Naive thymus-derived CD8-positive, alpha-beta T cell (primary cell): Measurements from ENCODE around the gene IPO9. TPM values are rescaled to one million over a fixed set of nuclear protein-coding genes. Genes with fewer than 3 reads are reported as not detected.

Experiments used
- ATAC-seq, 2 donors: fragments of 150-1000 bp; cut with Tn5 transposase in 1 of 2; sonication (Bioruptor Pico), chemical (Tn5 transposase) in 1 of 2; 1 replicate in 1 of 2; 2 replicates in 1 of 2; pipeline ENCODE4 v1.10.0; 2021; ENCODE audit warnings: mild to moderate bottlenecking in 2 of 2, moderate library complexity in 2 of 2
- POLR2A ChIA-PET: fragments of 350-600 bp; sonication (Branson Sonifier 250); formaldehyde crosslinking; loops from one replicate; lab custom pipeline; 2021; ENCODE audit warnings: antibody characterized with exemption; lab: Charles Lee
- DNase-seq, 10 donors: peaks; one replicate each; pipeline versions ENCODE4 v3.0.0 to v3.0.0-alpha.2; 2020 to 2022
- H3K27ac Mint-ChIP-seq, 10 donors: one replicate each; pipeline ENCODE4 v1.8.0; 2020 to 2022; ENCODE audit warnings: mild to moderate bottlenecking in 10 of 10, mixed read lengths in 10 of 10, moderate library complexity in 4 of 10, inconsistent platforms in 1 of 10
- H3K27me3 Mint-ChIP-seq, 5 donors: one replicate each; pipeline ENCODE4 v1.8.0; 2021 to 2022; ENCODE audit warnings: mixed read lengths in 5 of 5
- H3K36me3 Mint-ChIP-seq, 3 donors: one replicate each; pipeline ENCODE4 v1.8.0; 2020 to 2022; ENCODE audit warnings: mixed read lengths in 3 of 3, mild to moderate bottlenecking in 2 of 3, inconsistent platforms in 1 of 3
- H3K4me1 Mint-ChIP-seq, 4 donors: one replicate each; pipeline ENCODE4 v1.8.0; 2021 to 2022; ENCODE audit warnings: mixed read lengths in 4 of 4
- H3K4me3 Mint-ChIP-seq, 10 donors: one replicate each; pipeline ENCODE4 v1.8.0; 2020 to 2022; ENCODE audit warnings: mild to moderate bottlenecking in 10 of 10, mixed read lengths in 10 of 10, moderate library complexity in 6 of 10, inconsistent platforms in 1 of 10
- H3K9me3 Mint-ChIP-seq, 9 donors: one replicate each; pipeline ENCODE4 v1.8.0; 2020 to 2022; ENCODE audit warnings: mixed read lengths in 9 of 9, mild to moderate bottlenecking in 3 of 9, inconsistent platforms in 1 of 9, moderate library complexity in 1 of 9
- polyA plus RNA-seq, 3 donors: library from polyadenylated mRNA; unstranded; fragments of 300-500 nt; fragmentation: Illumina TruSeq; gene quantifications; one replicate each; pipeline ENCODE4 v1.2.3, GENCODE V29; 2021
- total RNA-seq, 8 experiments: library from RNA in 2 of 8; stranded (reverse) in 2 of 8; gene quantifications; one replicate each; pipeline ENCODE4 v1.2.3 and lab custom pipeline; 2021 to 2026

The IPO9 gene
- total and polyA plus RNA-seq, 5 experiments from 2014 or later, result 14.4 to 40.8 (median 22.5) TPM

DNA sequence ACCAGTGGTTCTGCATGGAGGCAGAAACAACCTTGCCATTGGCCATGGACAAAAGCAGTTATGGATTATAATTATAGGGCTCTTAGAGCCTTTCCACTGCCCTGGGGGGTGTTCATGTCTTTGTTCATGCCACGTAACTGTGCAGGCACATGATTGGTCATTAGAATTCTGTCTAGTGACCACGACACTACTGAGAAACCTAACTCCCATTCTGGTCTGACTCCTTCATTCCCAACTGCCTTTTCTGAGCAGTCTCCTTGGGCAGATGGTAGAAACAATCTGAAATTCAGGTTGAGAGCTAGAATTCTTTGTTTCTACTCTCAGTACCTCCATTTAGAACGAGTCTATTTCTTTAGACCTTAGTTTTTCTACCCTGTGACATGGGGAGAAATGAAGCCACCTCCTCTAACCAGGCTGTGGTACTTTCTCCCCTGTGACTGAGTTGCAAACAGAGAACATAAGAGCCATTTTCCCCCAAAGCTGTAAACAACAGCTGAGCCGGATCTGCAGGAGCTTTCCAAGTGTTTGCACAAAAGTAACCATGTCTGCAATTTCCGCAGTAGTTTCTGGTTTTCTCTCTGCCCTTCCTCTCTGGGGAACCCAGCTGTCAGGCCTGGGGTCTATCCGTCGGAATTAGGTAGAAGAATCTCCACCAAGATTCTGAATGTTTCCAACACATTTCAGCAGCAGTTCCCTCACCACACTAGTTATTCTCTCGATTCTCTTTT is 37.7 kb upstream of the IPO9 start:
- peaks cover 0 to 1% (median 0%) of the 10 kb centered on the region in 5 donors for H3K27me3 Mint-ChIP-seq
- POLR2A ChIA-PET, result no interaction called here
- peak overlapping the region in 1 of 10 donors; percentile 49 for H3K27ac Mint-ChIP-seq
- peaks cover 0 to 46% (median 5%) of the 10 kb centered on the region in 3 donors for H3K36me3 Mint-ChIP-seq
- DNase-seq, result no peak
- no peak for ATAC-seq
- no peak overlapping the region for H3K4me3 Mint-ChIP-seq
- peaks cover 0 to 16% (median 4%) of the 10 kb centered on the region in 4 donors for H3K4me1 Mint-ChIP-seq
- H3K9me3 Mint-ChIP-seq, result no peaks in the 10 kb centered on the region

DNA sequence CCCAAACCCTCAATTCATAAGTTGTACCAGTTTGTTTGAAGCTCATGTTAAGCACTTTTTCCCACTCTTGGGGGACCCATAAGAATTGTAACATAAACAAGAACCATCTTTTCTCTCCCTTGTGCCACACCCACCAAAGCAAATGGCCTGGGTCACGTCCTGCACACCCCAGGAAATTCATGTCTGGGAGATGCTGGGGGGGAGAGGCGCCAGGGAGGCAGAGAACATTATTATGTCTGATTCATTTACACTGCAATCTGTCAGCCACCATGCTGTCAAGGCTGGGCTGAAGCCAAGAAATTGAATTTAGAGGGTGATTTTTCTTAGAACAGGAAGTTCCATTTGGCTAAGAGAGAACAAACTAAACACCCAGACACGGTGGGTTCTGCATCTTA is 37.2 kb upstream of the IPO9 start:
- H3K27ac Mint-ChIP-seq, result peak overlapping the region in 1 of 10 donors; percentile 49
- DNase-seq, result no peak
- H3K4me1 Mint-ChIP-seq, result peaks cover 0 to 16% (median 4%) of the 10 kb centered on the region in 4 donors
- no peaks in the 10 kb centered on the region for H3K9me3 Mint-ChIP-seq
- peaks cover 0 to 1% (median 0%) of the 10 kb centered on the region in 5 donors for H3K27me3 Mint-ChIP-seq
- ATAC-seq, result no peak
- no peak overlapping the region for H3K4me3 Mint-ChIP-seq
- peaks cover 0 to 51% (median 7%) of the 10 kb centered on the region in 3 donors for H3K36me3 Mint-ChIP-seq
- POLR2A ChIA-PET, result no interaction called here

DNA sequence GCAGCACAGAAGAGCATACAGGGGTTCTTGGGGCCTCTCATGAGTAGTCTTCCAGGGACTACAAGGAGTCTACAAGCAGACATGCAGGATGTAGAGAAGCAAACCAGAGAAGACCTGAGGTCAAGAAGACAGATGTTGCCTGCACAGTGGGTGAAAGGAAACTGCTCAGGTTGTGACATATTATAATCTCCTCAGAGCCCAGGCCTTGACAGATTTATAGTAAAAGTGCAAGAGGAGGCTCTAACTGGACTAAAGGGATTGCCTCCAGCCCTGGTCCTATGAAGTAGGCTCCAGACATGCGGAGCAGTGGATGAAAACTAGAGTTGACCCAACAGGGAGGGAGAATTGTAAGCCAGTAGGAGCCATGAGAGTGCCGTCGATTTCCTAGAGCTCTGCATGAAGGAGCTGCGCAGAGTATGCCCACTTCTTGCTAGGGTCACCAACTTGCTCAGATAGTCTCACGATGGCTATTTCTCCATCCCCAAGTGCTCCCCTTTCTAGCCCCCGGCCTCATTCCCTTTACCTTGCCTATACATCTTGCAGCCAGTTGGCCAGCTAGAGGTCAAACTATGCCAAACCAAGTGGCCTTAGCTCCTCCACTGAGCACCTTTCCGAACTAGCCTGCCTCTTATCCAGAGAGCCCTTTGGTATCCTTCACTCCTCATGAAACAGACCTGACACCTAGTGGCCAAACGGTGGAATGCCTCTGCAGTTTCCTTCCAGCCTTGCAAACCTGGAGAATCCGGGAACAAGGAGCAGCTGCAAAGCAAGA is 36.2 kb upstream of the IPO9 start:
- peak overlapping the region in 1 of 10 donors; percentile 34 for H3K27ac Mint-ChIP-seq

DNA sequence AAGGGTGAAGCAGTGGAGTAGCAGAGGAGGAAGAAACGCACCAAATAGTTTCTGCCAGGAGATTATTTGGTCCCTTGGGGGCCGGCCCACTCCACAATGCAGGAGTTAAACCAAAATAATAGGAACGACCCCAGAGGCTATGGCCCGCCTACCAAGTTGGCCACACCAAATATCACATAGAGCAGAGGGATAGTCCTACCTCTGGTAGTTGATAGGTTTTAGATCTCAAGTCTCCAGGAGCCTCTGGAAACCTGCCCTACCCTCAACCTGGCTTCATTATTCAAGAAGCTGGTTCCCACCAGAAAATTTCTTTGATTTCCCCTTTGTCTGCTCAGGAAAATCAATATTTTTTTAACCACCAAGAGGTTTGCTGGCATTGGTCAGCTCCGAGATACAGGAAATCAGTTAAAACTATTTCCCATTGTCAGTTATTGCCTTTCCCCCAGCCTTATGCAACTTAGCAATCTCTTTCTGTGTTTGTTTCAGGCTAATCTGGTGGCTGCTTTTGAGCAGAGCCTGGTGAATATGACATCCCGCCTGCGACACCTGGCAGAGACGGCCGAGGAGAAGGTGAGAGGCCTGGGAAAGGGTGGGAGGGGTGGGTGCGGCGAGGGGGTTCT is 35.5 kb upstream of the IPO9 start:
- Mint-ChIP-seq H3K36me3 (peaks cover 0 to 53% (median 11%) of the 10 kb centered on the region in 3 donors), H3K4me1 (peaks cover 0 to 16% (median 4%) of the 10 kb centered on the region in 4 donors), H3K9me3 (no peaks in the 10 kb centered on the region), H3K4me3 (no peak overlapping the region), H3K27ac (no peak overlapping the region), H3K27me3 (peaks cover 0 to 1% (median 0%) of the 10 kb centered on the region in 5 donors)
- ATAC-seq, result no peak
- POLR2A ChIA-PET, result no interaction called here
- no peak for DNase-seq

More for the DNA sequence above, 36.2 kb upstream of the IPO9 start:
- Mint-ChIP-seq H3K4me1 (peaks cover 0 to 16% (median 4%) of the 10 kb centered on the region in 4 donors), H3K27me3 (peaks cover 0 to 1% (median 0%) of the 10 kb centered on the region in 5 donors), H3K4me3 (no peak overlapping the region), H3K9me3 (no peaks in the 10 kb centered on the region), H3K36me3 (peaks cover 0 to 55% (median 7%) of the 10 kb centered on the region in 3 donors)
- ATAC-seq (peak in 1 of 2 donors; percentile 63), DNase-seq (peak in 9 of 10 donors; percentile 15 to 71 (median 39))
- POLR2A ChIA-PET, result no interaction called here

GRCh38 chr1:201795066-201795465 is 33.9 kb upstream of the IPO9 start:
- H3K27ac Mint-ChIP-seq, result no peak overlapping the region
- peaks cover 0 to 1% (median 0%) of the 10 kb centered on the region in 5 donors for H3K27me3 Mint-ChIP-seq
- DNase-seq (no peak), ATAC-seq (no peak)
- POLR2A ChIA-PET, result no interaction called here
- H3K4me1 Mint-ChIP-seq, result peaks cover 0 to 16% (median 4%) of the 10 kb centered on the region in 4 donors
- no peak overlapping the region for H3K4me3 Mint-ChIP-seq
- peaks cover 0 to 48% (median 12%) of the 10 kb centered on the region in 3 donors for H3K36me3 Mint-ChIP-seq
- H3K9me3 Mint-ChIP-seq, result no peaks in the 10 kb centered on the region

DNA sequence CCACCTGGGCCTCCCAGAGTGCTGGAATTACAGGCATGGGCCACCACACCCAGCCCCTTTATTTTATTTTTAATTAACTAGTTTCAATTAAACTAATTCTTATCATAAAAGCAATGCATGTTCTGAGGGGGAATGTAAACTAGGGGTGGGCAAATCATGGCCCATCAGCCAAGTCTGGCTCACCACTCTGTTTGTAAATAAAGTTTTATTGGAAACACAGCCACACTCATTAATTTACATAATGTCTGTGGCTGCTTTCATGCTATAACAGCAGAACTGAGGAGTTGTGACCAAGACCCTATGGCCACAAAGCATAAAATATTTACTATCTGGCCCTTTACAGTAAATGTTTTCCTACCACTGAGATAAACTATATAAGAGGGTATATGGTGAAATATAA is 28.7 kb upstream of the IPO9 start:
- peaks cover 0 to 51% (median 20%) of the 10 kb centered on the region in 3 donors for H3K36me3 Mint-ChIP-seq
- no peak for DNase-seq
- ATAC-seq, result no peak
- peak overlapping the region in 1 of 10 donors; percentile 38 for H3K27ac Mint-ChIP-seq
- no peaks in the 10 kb centered on the region for H3K9me3 Mint-ChIP-seq
- H3K4me3 Mint-ChIP-seq, result no peak overlapping the region
- POLR2A ChIA-PET, result no interaction called here
- peaks cover 0 to 2% (median 0%) of the 10 kb centered on the region in 5 donors for H3K27me3 Mint-ChIP-seq
- H3K4me1 Mint-ChIP-seq, result no peaks in the 10 kb centered on the region

- no peak for DNase-seq
- no peak overlapping the region for H3K4me3 Mint-ChIP-seq
- H3K9me3 Mint-ChIP-seq, result no peaks in the 10 kb centered on the region
- ATAC-seq, result no peak
- POLR2A ChIA-PET, result no interaction called here
- H3K4me1 Mint-ChIP-seq, result no peaks in the 10 kb centered on the region
- peaks cover 0 to 2% (median 0%) of the 10 kb centered on the region in 5 donors for H3K27me3 Mint-ChIP-seq
- H3K27ac Mint-ChIP-seq, result no peak overlapping the region
- H3K36me3 Mint-ChIP-seq, result peaks cover 6 to 53% (median 22%) of the 10 kb centered on the region in 3 donors
Observed at GRCh38 chr1:201806801-201807200, 22.2 kb upstream of the IPO9 start.

GRCh38 chr1:201807958-201808632 is 20.9 kb upstream of the IPO9 start:
- Mint-ChIP-seq H3K36me3 (peaks cover 6 to 53% (median 23%) of the 10 kb centered on the region in 3 donors), H3K4me1 (no peaks in the 10 kb centered on the region), H3K27me3 (no peaks in the 10 kb centered on the region), H3K4me3 (no peak overlapping the region), H3K9me3 (no peaks in the 10 kb centered on the region), H3K27ac (no peak overlapping the region)
- no peak for DNase-seq
- no peak for ATAC-seq
- POLR2A ChIA-PET, result no interaction called here

- Mint-ChIP-seq H3K36me3 (peaks cover 6 to 59% (median 23%) of the 10 kb centered on the region in 3 donors), H3K4me1 (no peaks in the 10 kb centered on the region)
- no peak for ATAC-seq
Observed at GRCh38 chr1:201808633-201808990, 20.3 kb upstream of the IPO9 start.

GRCh38 chr1:201809876-201810275 is 19.1 kb upstream of the IPO9 start:
- POLR2A ChIA-PET, result no interaction called here
- no peaks in the 10 kb centered on the region for H3K27me3 Mint-ChIP-seq
- H3K4me1 Mint-ChIP-seq, result no peaks in the 10 kb centered on the region
- no peak overlapping the region for H3K4me3 Mint-ChIP-seq
- ATAC-seq, result no peak
- no peaks in the 10 kb centered on the region for H3K9me3 Mint-ChIP-seq
- H3K27ac Mint-ChIP-seq, result no peak overlapping the region
- peaks cover 6 to 52% (median 20%) of the 10 kb centered on the region in 3 donors for H3K36me3 Mint-ChIP-seq
- DNase-seq, result no peak

More at GRCh38 chr1:201808633-201808990, 20.3 kb upstream of the IPO9 start:
- Mint-ChIP-seq H3K27me3 (no peaks in the 10 kb centered on the region), H3K9me3 (no peaks in the 10 kb centered on the region), H3K4me3 (no peak overlapping the region), H3K27ac (no peak overlapping the region)
- DNase-seq, result no peak
- POLR2A ChIA-PET, result no interaction called here

- Mint-ChIP-seq H3K27ac (peak overlapping the region in 1 of 10 donors; percentile 6), H3K27me3 (no peaks in the 10 kb centered on the region), H3K36me3 (peaks cover 6 to 55% (median 20%) of the 10 kb centered on the region in 3 donors), H3K4me1 (no peaks in the 10 kb centered on the region), H3K9me3 (no peaks in the 10 kb centered on the region), H3K4me3 (no peak overlapping the region)
- POLR2A ChIA-PET, result no interaction called here
- ATAC-seq (no peak), DNase-seq (no peak)
Observed at GRCh38 chr1:201810466-201811216, 18.3 kb upstream of the IPO9 start.

- H3K9me3 Mint-ChIP-seq, result no peaks in the 10 kb centered on the region
- ATAC-seq (no peak), DNase-seq (no peak)
- peaks cover 2 to 57% (median 23%) of the 10 kb centered on the region in 3 donors for H3K36me3 Mint-ChIP-seq
- peak overlapping the region in 3 of 10 donors; percentile 6 to 30 (median 24) for H3K27ac Mint-ChIP-seq
- no peak overlapping the region for H3K4me3 Mint-ChIP-seq
- H3K4me1 Mint-ChIP-seq, result no peaks in the 10 kb centered on the region
- POLR2A ChIA-PET, result no interaction called here
- H3K27me3 Mint-ChIP-seq, result no peaks in the 10 kb centered on the region
Observed at GRCh38 chr1:201813226-201813625, 15.7 kb upstream of the IPO9 start.
